ENCODE measurements around the gene IDI1.

DNA sequence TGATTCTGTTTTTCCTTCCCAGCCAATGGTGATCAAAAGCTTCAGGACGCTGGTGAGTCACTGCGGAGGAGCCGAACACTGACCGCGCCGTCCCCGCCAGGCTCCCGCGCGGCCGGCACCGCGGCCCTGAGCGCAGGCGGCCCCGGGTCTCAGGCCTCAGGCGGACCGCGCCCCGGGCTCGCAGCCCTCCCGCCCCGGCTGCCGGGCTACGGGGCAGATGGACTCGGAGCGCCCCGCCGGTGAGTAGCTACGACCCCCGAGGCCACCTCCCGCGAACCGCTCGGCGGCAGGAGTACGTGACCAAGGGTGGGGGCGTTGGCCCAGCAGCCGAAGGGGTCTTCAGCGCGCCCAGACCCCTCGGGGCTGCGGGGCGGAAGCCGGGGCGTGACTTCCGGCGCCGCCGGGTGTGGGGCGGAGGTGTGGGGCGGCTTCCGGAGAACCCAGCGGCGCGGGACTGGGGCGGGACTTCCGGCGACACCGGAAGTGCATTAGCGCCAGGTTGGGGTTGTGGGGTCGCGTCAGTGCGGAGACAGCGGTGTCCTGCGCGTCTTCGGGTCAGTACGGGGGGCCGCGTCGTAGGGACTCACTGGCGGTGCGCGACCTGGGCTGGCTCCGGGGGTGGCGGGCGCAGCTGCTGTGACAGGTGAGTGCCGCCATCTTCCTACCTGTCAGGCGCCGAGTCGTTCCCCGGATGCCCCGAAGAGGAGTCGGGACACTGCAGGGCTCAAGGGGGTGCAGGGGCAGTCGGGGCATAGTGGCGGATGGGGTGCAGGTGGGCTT, 7.6 kb upstream of the IDI1 start, which contains the start of gene WDR37:
- TF ChIP-seq, protein P1, sequence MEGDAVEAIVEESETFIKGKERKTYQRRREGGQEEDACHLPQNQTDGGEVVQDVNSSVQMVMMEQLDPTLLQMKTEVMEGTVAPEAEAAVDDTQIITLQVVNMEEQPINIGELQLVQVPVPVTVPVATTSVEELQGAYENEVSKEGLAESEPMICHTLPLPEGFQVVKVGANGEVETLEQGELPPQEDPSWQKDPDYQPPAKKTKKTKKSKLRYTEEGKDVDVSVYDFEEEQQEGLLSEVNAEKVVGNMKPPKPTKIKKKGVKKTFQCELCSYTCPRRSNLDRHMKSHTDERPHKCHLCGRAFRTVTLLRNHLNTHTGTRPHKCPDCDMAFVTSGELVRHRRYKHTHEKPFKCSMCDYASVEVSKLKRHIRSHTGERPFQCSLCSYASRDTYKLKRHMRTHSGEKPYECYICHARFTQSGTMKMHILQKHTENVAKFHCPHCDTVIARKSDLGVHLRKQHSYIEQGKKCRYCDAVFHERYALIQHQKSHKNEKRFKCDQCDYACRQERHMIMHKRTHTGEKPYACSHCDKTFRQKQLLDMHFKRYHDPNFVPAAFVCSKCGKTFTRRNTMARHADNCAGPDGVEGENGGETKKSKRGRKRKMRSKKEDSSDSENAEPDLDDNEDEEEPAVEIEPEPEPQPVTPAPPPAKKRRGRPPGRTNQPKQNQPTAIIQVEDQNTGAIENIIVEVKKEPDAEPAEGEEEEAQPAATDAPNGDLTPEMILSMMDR (conservative IDR thresholded peaks at IDR 0.05; ENCODE audit: low read depth, low read length): no peak
- TF ChIP-seq CEBPB (IDR thresholded peaks at IDR 0.05; ENCODE audit: low read depth, low read length) (no peak), POLR2A (IDR thresholded peaks at IDR 0.05; ENCODE audit: low read depth, low read length) (peak; percentile 95), RAD21 (IDR thresholded peaks at IDR 0.05; ENCODE audit: low read length) (no peak), MAZ (IDR thresholded peaks at IDR 0.05; ENCODE audit: borderline replicate concordance, low read depth, low read length) (peak; percentile 91), BHLHE40 (IDR thresholded peaks at IDR 0.05; ENCODE audit: low read depth, low read length) (peak; percentile 61; the same call in 1 of the 2 replicates), RCOR1 (IDR thresholded peaks at IDR 0.05; ENCODE audit: insufficient replicate concordance, low read length) (no peak), RFX5 (IDR thresholded peaks at IDR 0.05; ENCODE audit: low read depth, low read length) (no peak), MXI1 (IDR thresholded peaks at IDR 0.05; ENCODE audit: borderline replicate concordance, low read depth, low read length) (peak; percentile 25; the same call in 1 of the 2 replicates)
- TF ChIP-seq, protein P2, sequence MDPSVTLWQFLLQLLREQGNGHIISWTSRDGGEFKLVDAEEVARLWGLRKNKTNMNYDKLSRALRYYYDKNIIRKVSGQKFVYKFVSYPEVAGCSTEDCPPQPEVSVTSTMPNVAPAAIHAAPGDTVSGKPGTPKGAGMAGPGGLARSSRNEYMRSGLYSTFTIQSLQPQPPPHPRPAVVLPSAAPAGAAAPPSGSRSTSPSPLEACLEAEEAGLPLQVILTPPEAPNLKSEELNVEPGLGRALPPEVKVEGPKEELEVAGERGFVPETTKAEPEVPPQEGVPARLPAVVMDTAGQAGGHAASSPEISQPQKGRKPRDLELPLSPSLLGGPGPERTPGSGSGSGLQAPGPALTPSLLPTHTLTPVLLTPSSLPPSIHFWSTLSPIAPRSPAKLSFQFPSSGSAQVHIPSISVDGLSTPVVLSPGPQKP (IDR thresholded peaks at IDR 0.05; ENCODE audit: borderline replicate concordance, low read depth, low read length): no peak
- TF ChIP-seq, protein P3, sequence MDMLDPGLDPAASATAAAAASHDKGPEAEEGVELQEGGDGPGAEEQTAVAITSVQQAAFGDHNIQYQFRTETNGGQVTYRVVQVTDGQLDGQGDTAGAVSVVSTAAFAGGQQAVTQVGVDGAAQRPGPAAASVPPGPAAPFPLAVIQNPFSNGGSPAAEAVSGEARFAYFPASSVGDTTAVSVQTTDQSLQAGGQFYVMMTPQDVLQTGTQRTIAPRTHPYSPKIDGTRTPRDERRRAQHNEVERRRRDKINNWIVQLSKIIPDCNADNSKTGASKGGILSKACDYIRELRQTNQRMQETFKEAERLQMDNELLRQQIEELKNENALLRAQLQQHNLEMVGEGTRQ (IDR thresholded peaks at IDR 0.05; ENCODE audit: low read depth, low read length): no peak; the same call in none of the 2 replicates
